Thyroid gland (tissue), 4 donors: ENCODE measurements around the gene TMIGD3.

ENCODE experiments used
- CTCF ChIP-seq, 6 experiments: fragments of 200-600 bp in 3 of 6; fragments of 450-650 bp in 3 of 6; sonication (generic) in 3 of 6; IDR thresholded peaks; one replicate each; pipeline ENCODE4 v1.5.1; 2016 to 2019; ENCODE audit warnings: antibody characterized with exemption in 6 of 6, mild to moderate bottlenecking in 2 of 6, inconsistent platforms in 1 of 6, moderate library complexity in 1 of 6
- POLR2A ChIP-seq, 2 donors: fragments of 450-650 bp; IDR thresholded peaks; one replicate each; pipeline ENCODE4 v1.6.1; 2017; ENCODE audit warnings: antibody characterized with exemption in 2 of 2, mild to moderate bottlenecking in 2 of 2, moderate library complexity in 1 of 2

GRCh38 chr1:111507411-111508201, 4.2 kb upstream of the TMIGD3 start:
- no peak for TF ChIP-seq CTCF (IDR thresholded peaks at IDR 0.05)
- no peak for TF ChIP-seq POLR2A (IDR thresholded peaks at IDR 0.05)
